Neural cell (in vitro differentiated cells): ENCODE measurements around the gene ACVR1B. TPM values are rescaled to one million over a fixed set of nuclear protein-coding genes. Genes with fewer than 3 reads are reported as not detected.

Experiments
- H2AFZ ChIP-seq: fragments of 200-600, 300-800 bp; sonication (generic), shearing (Covaris generic); 2 replicates; pipeline ENCODE4 v1.6.0; 2014; ENCODE audit warnings: low read depth, mild to moderate bottlenecking, antibody characterized with exemption, low read length, moderate library complexity
- H3F3A ChIP-seq: fragments of 200-600 bp; shearing (Covaris generic); 2 replicates; pipeline ENCODE4 v1.6.1; 2016; ENCODE audit warnings: mild to moderate bottlenecking, moderate library complexity, mixed read lengths, antibody characterized with exemption, low read length; ENCODE audit not compliant: insufficient read depth, poor library complexity, severe bottlenecking
- H3K27ac ChIP-seq: fragments of 200-600, 300-800 bp; sonication (generic), shearing (Covaris generic); 2 replicates; pipeline ENCODE4 v1.5.1; 2014; ENCODE audit warnings: mild to moderate bottlenecking, low read length, moderate library complexity
- H3K27me3 ChIP-seq: fragments of 300-800, 200-600 bp; sonication (generic), shearing (Covaris generic); 2 replicates; pipeline ENCODE4 v1.6.0; 2014; ENCODE audit warnings: mild to moderate bottlenecking, low read depth, low read length, moderate library complexity; ENCODE audit not compliant: insufficient read depth
- H3K36me3 ChIP-seq: fragments of 300-800, 200-600 bp; sonication (generic), shearing (Covaris generic); 2 replicates; pipeline ENCODE4 v1.5.1; 2014; ENCODE audit warnings: mild to moderate bottlenecking, antibody characterized with exemption, low read length, moderate library complexity; ENCODE audit not compliant: insufficient read depth
- H3K4me2 ChIP-seq: fragments of 300-800, 200-600 bp; sonication (generic), shearing (Covaris generic); 2 replicates; pipeline ENCODE4 v1.6.0; 2014; ENCODE audit warnings: mild to moderate bottlenecking, low read length
- H3K4me3 ChIP-seq: fragments of 300-800, 200-600 bp; sonication (generic), shearing (Covaris generic); 2 replicates; pipeline ENCODE4 v1.5.1; 2014; ENCODE audit warnings: mild to moderate bottlenecking, low read length, moderate library complexity
- H3K79me2 ChIP-seq: fragments of 200-600 bp; shearing (Covaris generic); replicated peaks from 2 replicates; pipeline ENCODE4 v1.6.0; 2014; ENCODE audit warnings: mild to moderate bottlenecking, low read length, moderate library complexity; ENCODE audit not compliant: insufficient read depth
- H3K9ac ChIP-seq: fragments of 300-800, 200-600 bp; sonication (generic), shearing (Covaris generic); 2 replicates; pipeline ENCODE4 v1.6.1; 2016; ENCODE audit warnings: mild to moderate bottlenecking, low read length, mixed read lengths
- H3K9me2 ChIP-seq: fragments of 200-600 bp; shearing (Covaris generic); 2 replicates; pipeline ENCODE4 v1.6.1; 2016; ENCODE audit warnings: mild to moderate bottlenecking, low read length, mixed read lengths; ENCODE audit not compliant: insufficient read depth
- H3K9me3 ChIP-seq: fragments of 200-600, 300-800 bp; sonication (generic), shearing (Covaris generic); 2 replicates; pipeline ENCODE4 v1.6.1; 2016; ENCODE audit warnings: mild to moderate bottlenecking, mixed run types, low read length, moderate library complexity, mixed read lengths
- H4K20me1 ChIP-seq: fragments of 200-600 bp; shearing (Covaris generic); 2 replicates; pipeline ENCODE4 v1.6.1; 2016; ENCODE audit warnings: mild to moderate bottlenecking, mixed run types; ENCODE audit not compliant: insufficient read depth
- EP300 ChIP-seq: fragments of 450-650 bp; conservative IDR thresholded peaks from 2 replicates; pipeline ENCODE4 v1.6.1; 2014; ENCODE audit warnings: antibody characterized with exemption, mild to moderate bottlenecking, moderate library complexity; ENCODE audit not compliant: poor library complexity, severe bottlenecking
- EZH2 ChIP-seq: fragments of 200-600, 300-800 bp; shearing (Covaris generic), sonication (generic); IDR thresholded peaks from 2 replicates; pipeline ENCODE4 v1.6.1; 2014; ENCODE audit warnings: antibody characterized with exemption, low read length, borderline replicate concordance, mild to moderate bottlenecking; ENCODE audit not compliant: insufficient read depth, poor library complexity, severe bottlenecking
- MXI1 ChIP-seq: fragments of 450-650 bp; conservative IDR thresholded peaks from 2 replicates; pipeline ENCODE4 v1.6.1; 2014; ENCODE audit warnings: antibody characterized with exemption, mild to moderate bottlenecking; ENCODE audit not compliant: poor library complexity, severe bottlenecking
- POLR2AphosphoS5 ChIP-seq: IDR thresholded peaks from 2 replicates; pipeline ENCODE4 v1.6.1; 2012
- RAD21 ChIP-seq: fragments of 450-650 bp; conservative IDR thresholded peaks from 2 replicates; pipeline ENCODE4 v1.6.1; 2014; ENCODE audit warnings: antibody characterized with exemption, mild to moderate bottlenecking, moderate library complexity
- REST ChIP-seq: IDR thresholded peaks from 2 replicates; pipeline ENCODE4 v1.6.1; 2012; ENCODE audit warnings: borderline replicate concordance
- SMC3 ChIP-seq: fragments of 450-650 bp; conservative IDR thresholded peaks from 2 replicates; pipeline ENCODE4 v1.6.1; 2014; ENCODE audit warnings: antibody characterized with exemption, mild to moderate bottlenecking, moderate library complexity; ENCODE audit not compliant: poor library complexity
- TAF1 ChIP-seq: IDR thresholded peaks from 2 replicates; pipeline ENCODE4 v1.6.1; 2012; ENCODE audit warnings: low read depth
- polyA plus RNA-seq: library from polyadenylated mRNA; depleted of rRNA; stranded (reverse); fragments of >200 nt; gene quantifications from 2 replicates; pipeline ENCODE4 v1.2.3, GENCODE V29; 2014
- TF ChIP-seq, protein P1 (sequence below): fragments of 450-650 bp; IDR thresholded peaks from 2 replicates; pipeline ENCODE4 v1.5.1; 2014; ENCODE audit warnings: antibody characterized with exemption, mild to moderate bottlenecking, moderate library complexity; ENCODE audit not compliant: poor library complexity, severe bottlenecking

Gene ACVR1B
- polyA plus RNA-seq, 1 donor from 2014 or later: 47.2 TPM

- Histone ChIP-seq H3K36me3 (no peaks in the 10 kb centered on the region), H2AFZ (no peak overlapping the region), H3K27me3 (peaks cover 29% of the 10 kb centered on the region), H3K4me2 (no peak overlapping the region), H3K27ac (no peak overlapping the region), H3K9me3 (no peaks in the 10 kb centered on the region), H3K9me2 (no peaks in the 10 kb centered on the region), H3K4me3 (peak overlapping the region; percentile 40), H3K9ac (no peak overlapping the region), H3K79me2 (no peaks in the 10 kb centered on the region), H4K20me1 (no peaks in the 10 kb centered on the region), H3F3A (no peaks in the 10 kb centered on the region)
- TF ChIP-seq EZH2: no peak
- TF ChIP-seq, protein P1, sequence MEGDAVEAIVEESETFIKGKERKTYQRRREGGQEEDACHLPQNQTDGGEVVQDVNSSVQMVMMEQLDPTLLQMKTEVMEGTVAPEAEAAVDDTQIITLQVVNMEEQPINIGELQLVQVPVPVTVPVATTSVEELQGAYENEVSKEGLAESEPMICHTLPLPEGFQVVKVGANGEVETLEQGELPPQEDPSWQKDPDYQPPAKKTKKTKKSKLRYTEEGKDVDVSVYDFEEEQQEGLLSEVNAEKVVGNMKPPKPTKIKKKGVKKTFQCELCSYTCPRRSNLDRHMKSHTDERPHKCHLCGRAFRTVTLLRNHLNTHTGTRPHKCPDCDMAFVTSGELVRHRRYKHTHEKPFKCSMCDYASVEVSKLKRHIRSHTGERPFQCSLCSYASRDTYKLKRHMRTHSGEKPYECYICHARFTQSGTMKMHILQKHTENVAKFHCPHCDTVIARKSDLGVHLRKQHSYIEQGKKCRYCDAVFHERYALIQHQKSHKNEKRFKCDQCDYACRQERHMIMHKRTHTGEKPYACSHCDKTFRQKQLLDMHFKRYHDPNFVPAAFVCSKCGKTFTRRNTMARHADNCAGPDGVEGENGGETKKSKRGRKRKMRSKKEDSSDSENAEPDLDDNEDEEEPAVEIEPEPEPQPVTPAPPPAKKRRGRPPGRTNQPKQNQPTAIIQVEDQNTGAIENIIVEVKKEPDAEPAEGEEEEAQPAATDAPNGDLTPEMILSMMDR: no peak
- TF ChIP-seq MXI1: no peak
- TF ChIP-seq EP300: no peak
- TF ChIP-seq RAD21: no peak
- no peak for TF ChIP-seq REST
- TF ChIP-seq SMC3: no peak
- TF ChIP-seq TAF1: no peak
- no peak for TF ChIP-seq POLR2AphosphoS5
Observed at GRCh38 chr12:52005903-52006703, 54.6 kb downstream of the ACVR1B start.

DNA sequence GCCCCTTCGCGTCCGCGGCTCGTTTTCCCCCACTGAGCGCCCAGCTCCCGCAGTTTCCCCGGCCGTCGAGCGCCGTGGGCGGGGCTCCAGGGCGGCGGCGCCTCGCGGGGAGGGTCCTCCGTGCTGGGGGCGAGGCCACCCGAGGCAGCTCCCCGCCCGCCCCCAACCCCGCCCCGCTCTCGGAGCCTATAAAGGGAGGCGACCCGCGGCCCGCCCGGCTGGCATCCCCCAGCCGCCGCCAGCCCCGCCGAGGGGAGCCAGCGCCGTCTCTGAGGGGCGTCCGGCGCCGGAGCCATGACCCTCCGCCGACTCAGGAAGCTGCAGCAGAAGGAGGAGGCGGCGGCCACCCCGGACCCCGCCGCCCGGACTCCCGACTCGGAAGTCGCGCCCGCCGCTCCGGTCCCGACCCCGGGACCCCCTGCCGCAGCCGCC is 55.2 kb downstream of the ACVR1B start, which contains the start of gene TAMALIN:
Gene TAMALIN, plus strand, starts transcription at position 221 of the 432 bp plus-strand sequence. Its CDS starts 74 bp downstream, at position 295.
- TF ChIP-seq POLR2AphosphoS5 (no peak), RAD21 (no peak), SMC3 (no peak), EP300 (no peak), REST (no peak), MXI1 (no peak), TAF1 (no peak), EZH2 (no peak)
- TF ChIP-seq, protein P1: no peak
- Histone ChIP-seq H3K4me3 (peak within 1 kb of the TSS; percentile 40), H3K79me2 (no peaks in the 10 kb centered on the region), H3F3A (no peaks in the 10 kb centered on the region), H3K9me2 (no peaks in the 10 kb centered on the region), H3K27ac (no peak within 1 kb of the TSS), H3K4me2 (no peak within 1 kb of the TSS), H3K36me3 (no peaks in the 10 kb centered on the region), H3K9me3 (no peaks in the 10 kb centered on the region), H4K20me1 (no peaks in the 10 kb centered on the region), H3K9ac (no peak within 1 kb of the TSS), H2AFZ (no peak within 1 kb of the TSS), H3K27me3 (peaks cover 29% of the 10 kb centered on the region)
